Mononuclear cell (primary cell): Measurements from ENCODE around the gene AURKA. TPM values are rescaled to one million over a fixed set of nuclear protein-coding genes. Genes with fewer than 3 reads are reported as not detected.
"Not testable (repeated sequence)": the region's sequence is repeated elsewhere in the genome, so short reads cannot be mapped to it uniquely, and the experiment has no call there.

ENCODE experiments used
- H3K27me3 ChIP-seq: 2 replicates; pipeline ENCODE4 v1.6.0; 2011; ENCODE audit warnings: low read length, control low read depth; ENCODE audit not compliant: insufficient read depth
- H3K4me1 ChIP-seq: 2 replicates; pipeline ENCODE4 v1.5.1; 2011; ENCODE audit warnings: mild to moderate bottlenecking, low read length, control low read depth; ENCODE audit not compliant: insufficient read depth
- H3K4me3 ChIP-seq: 2 replicates; pipeline ENCODE4 v1.5.1; 2011; ENCODE audit warnings: mild to moderate bottlenecking, low read length, moderate library complexity
- H3K9me3 ChIP-seq: 2 replicates; pipeline ENCODE4 v1.5.1; 2011; ENCODE audit warnings: low read depth, mild to moderate bottlenecking, control low read depth, low read length
- total RNA-seq: library from RNA; depleted of rRNA; stranded (reverse); fragments of >200 nt; gene quantifications from one replicate; pipeline ENCODE4 v1.2.3, GENCODE V29; 2012

Gene AURKA
- total RNA-seq, 1 donor: 3.0 TPM

DNA sequence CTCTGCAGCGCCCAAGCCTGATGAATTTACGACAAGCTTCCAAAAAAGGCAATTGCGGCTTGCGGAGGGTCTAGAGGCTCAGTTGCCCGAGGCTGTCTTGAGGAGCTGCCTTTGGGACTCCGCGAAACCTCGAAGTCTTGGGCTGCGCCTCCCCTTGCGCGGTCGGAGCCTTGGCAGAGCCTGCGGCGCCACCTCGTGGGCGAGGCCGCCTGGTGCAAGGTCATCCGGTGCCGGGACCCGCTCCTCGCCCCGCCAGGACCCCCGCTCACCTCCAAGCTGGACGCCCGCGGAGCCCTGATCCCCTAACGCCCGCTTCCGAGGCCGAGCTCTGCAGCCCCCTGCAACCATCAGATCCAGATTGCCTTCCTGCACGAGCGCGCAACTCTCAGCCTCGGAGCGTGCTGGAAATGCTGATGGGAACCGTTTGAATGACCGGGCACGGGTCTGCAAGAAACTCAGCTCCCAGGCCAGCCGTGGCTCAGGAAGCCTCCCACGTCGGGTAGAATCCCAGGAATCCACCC lies 48.1 kb downstream of the AURKA start:
- Histone ChIP-seq H3K4me3 (no peak overlapping the region), H3K27me3 (peaks cover 18% of the 10 kb centered on the region), H3K9me3 (no peaks in the 10 kb centered on the region), H3K4me1 (no peaks in the 10 kb centered on the region)

DNA sequence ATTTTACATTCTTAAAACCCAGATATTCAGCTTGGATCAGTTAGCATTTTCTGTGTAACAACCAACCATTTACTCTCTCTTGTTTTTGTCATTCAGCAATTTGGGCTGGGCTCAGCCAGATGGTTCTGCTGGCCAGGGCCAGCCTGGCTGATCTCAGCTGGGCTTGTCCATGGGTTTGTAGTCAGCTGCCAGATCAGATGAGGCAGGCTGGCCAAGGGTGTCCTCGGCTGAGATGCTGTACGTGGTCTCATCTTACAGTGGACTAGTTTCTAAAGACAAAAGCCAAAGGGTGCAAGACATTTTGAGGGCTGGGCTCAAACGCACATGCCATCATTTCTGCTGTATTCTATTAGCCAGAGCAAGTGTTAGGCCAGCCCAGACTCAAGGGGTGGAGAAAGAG lies 49.2 kb downstream of the AURKA start:
- Histone ChIP-seq H3K9me3 (no peaks in the 10 kb centered on the region), H3K4me1 (no peaks in the 10 kb centered on the region), H3K27me3 (peaks cover 18% of the 10 kb centered on the region), H3K4me3 (no peak overlapping the region)

GRCh38 chr20:56336709-56337108 lies 55.3 kb downstream of the AURKA start:
- not testable (repeated sequence) for H3K9me3 ChIP-seq, H3K27me3 ChIP-seq, H3K4me3 ChIP-seq, H3K4me1 ChIP-seq

GRCh38 chr20:56328861-56329260 lies 63.2 kb downstream of the AURKA start:
- no peak overlapping the region for H3K4me3 ChIP-seq
- H3K4me1 ChIP-seq: no peaks in the 10 kb centered on the region
- H3K27me3 ChIP-seq: no peaks in the 10 kb centered on the region
- H3K9me3 ChIP-seq: no peaks in the 10 kb centered on the region

GRCh38 chr20:56324806-56325205 lies 67.2 kb downstream of the AURKA start:
- Histone ChIP-seq H3K27me3 (no peaks in the 10 kb centered on the region), H3K9me3 (no peaks in the 10 kb centered on the region), H3K4me3 (no peak overlapping the region), H3K4me1 (no peaks in the 10 kb centered on the region)

- Histone ChIP-seq H3K4me3 (no peak overlapping the region), H3K9me3 (no peaks in the 10 kb centered on the region), H3K27me3 (no peaks in the 10 kb centered on the region), H3K4me1 (no peaks in the 10 kb centered on the region)
These were observed 68.4 kb downstream of the AURKA start for GRCh38 chr20:56323656-56324055.

GRCh38 chr20:56323206-56323605 lies 68.8 kb downstream of the AURKA start:
- Histone ChIP-seq H3K27me3 (no peaks in the 10 kb centered on the region), H3K4me1 (no peaks in the 10 kb centered on the region), H3K4me3 (no peak overlapping the region)

GRCh38 chr20:56322681-56323080 lies 69.3 kb downstream of the AURKA start:
- Histone ChIP-seq H3K9me3 (no peaks in the 10 kb centered on the region), H3K4me1 (no peaks in the 10 kb centered on the region), H3K27me3 (no peaks in the 10 kb centered on the region), H3K4me3 (no peak overlapping the region)

More at GRCh38 chr20:56323206-56323605, 68.8 kb downstream of the AURKA start:
- no peaks in the 10 kb centered on the region for H3K9me3 ChIP-seq

Other genes starting within 250 kb of the AURKA start
- not detected for gene MC3R, start 143.5 kb downstream of the AURKA start, total RNA-seq
- 20.6 TPM for gene FAM210B, start 33.2 kb downstream of the AURKA start, total RNA-seq
- 32.6 TPM for gene CSTF1, start 430 bp upstream of the AURKA start, total RNA-seq
- 13.4 TPM for gene CASS4, start 20.0 kb upstream of the AURKA start, total RNA-seq
- gene RTF2, start 76.4 kb upstream of the AURKA start, total RNA-seq: 49.7 TPM
- 3.7 TPM for gene FAM209A, start 132.5 kb upstream of the AURKA start, total RNA-seq
- 0.52 TPM for gene FAM209B, start 141.0 kb upstream of the AURKA start, total RNA-seq
- not detected for gene TFAP2C, start 237.1 kb upstream of the AURKA start, total RNA-seq